BE2C (cell line): ENCODE data around the gene BBS12.

Experiments
- DNase-seq: peaks from one replicate; pipeline ENCODE4 v3.0.0-alpha.2; 2020
- H3K27me3 ChIP-seq: fragments of 250-450 bp; sonication (Bioruptor Pico); 2 replicates; pipeline ENCODE4 v1.5.1; 2020; ENCODE audit warnings: mild to moderate bottlenecking
- H3K36me3 ChIP-seq: fragments of 250-450 bp; sonication (Bioruptor Pico); 2 replicates; pipeline ENCODE4 v1.5.1; 2020; ENCODE audit warnings: mild to moderate bottlenecking
- H3K4me1 ChIP-seq: fragments of 250-450 bp; sonication (Bioruptor Pico); 2 replicates; pipeline ENCODE4 v1.5.1; 2020
- H3K4me3 ChIP-seq: 2 replicates; pipeline ENCODE4 v1.5.1; 2011; ENCODE audit warnings: low read depth, low read length
- H3K9me3 ChIP-seq: fragments of 250-450 bp; sonication (Bioruptor Pico); 2 replicates; pipeline ENCODE4 v1.5.1; 2020
- TF ChIP-seq, protein P1 (sequence below): IDR thresholded peaks from 2 replicates; pipeline ENCODE4 v1.5.1; 2012; ENCODE audit warnings: mild to moderate bottlenecking, low read depth, low read length

Gene BBS12

DNA sequence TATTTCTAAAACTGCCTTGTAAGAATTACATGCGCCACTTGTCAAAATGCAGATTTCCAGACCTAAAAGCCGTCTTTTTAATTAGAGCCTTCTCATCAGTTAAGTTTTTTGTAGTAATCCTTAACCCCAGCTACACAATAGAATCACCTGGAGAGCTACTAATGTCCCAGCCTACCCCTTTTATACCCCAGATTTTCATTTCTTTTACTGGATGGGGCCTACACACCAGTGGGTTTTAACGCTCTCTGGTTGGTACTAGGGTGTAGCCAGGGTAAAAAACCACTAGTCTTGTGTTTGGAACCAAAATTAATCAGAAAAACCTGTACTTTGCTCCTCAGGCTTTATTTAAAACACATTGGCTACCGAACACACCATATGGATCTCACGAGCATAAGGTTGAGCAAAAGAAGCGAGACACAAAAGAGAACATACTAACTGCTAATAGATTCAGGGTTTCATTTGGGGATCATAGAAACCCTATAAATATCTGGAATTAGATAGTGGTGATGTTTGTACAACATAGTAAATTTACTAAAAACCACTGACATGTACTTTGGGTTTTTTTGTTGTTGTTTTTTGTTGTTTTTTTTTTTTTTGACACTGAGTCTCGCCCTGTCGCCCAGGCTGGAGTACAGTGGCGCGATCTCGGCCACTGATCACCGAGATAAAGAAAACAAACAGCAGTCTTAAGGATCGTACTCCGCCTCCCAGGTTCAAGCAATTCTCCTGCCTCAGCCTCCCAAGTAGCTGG, 30.6 kb downstream of the BBS12 start:
- DNase-seq = no peak
- Histone ChIP-seq H3K4me1 (no peaks in the 10 kb centered on the region), H3K4me3 (no peak overlapping the region), H3K36me3 (no peaks in the 10 kb centered on the region), H3K27me3 (no peaks in the 10 kb centered on the region), H3K9me3 (no peaks in the 10 kb centered on the region)
- TF ChIP-seq, protein P1, sequence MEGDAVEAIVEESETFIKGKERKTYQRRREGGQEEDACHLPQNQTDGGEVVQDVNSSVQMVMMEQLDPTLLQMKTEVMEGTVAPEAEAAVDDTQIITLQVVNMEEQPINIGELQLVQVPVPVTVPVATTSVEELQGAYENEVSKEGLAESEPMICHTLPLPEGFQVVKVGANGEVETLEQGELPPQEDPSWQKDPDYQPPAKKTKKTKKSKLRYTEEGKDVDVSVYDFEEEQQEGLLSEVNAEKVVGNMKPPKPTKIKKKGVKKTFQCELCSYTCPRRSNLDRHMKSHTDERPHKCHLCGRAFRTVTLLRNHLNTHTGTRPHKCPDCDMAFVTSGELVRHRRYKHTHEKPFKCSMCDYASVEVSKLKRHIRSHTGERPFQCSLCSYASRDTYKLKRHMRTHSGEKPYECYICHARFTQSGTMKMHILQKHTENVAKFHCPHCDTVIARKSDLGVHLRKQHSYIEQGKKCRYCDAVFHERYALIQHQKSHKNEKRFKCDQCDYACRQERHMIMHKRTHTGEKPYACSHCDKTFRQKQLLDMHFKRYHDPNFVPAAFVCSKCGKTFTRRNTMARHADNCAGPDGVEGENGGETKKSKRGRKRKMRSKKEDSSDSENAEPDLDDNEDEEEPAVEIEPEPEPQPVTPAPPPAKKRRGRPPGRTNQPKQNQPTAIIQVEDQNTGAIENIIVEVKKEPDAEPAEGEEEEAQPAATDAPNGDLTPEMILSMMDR = no peak

DNA sequence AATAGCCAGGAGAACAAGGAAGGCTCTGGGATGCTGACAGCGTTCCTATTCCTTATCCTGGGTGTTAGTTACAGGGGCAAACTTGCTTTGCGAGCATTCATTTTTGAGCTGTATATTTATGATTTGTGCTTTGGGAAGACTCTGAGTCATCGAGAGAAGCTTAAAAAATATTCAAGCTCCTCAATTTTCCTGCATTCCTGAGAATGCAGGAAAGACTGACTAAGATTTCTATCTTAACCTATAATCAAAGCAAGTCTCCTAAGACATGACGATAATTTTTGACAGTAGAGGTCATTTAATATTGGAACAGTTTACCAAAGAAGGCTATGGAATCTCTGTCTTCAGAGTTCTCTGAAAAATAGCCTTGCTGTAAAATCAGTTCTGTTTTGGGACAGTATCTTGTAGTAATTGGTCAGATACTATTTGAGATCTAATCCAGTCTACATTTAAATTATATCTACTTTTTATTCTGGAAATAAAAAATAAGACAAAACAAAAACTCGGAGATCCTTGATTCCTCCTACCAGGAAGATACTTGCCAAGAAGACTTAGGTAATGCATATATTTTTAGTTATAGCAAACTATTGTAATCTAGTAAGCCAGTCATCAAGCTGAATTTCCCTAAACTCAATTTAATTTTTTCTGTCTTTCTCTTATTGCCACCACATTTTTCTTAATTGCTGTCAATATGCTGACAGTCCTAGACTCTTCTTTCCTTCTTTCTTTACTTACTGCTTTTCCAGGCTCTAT, 31.7 kb downstream of the BBS12 start:
- no peak for DNase-seq
- H3K4me3 ChIP-seq = no peak overlapping the region
- TF ChIP-seq, protein P1 = no peak

DNA sequence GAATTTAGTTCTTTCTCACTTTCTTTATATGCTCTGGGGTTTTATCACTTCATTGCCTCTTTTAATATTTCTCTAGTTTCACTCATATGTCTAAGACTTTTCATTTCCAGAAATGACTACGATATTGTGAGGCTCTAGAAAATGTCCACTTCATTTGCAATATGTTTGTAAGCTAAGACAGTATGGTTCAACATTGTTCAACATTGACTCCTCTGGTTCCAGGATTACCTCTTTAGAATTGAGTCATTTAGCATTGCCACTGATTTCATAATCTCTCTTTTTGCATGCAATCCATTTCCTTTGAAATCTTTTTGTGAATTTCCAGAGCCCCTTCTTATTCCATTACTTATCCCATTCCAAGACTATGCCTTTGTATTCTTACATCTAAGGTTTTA, 32.3 kb downstream of the BBS12 start:
- Histone ChIP-seq H3K9me3 (no peaks in the 10 kb centered on the region), H3K4me1 (no peaks in the 10 kb centered on the region), H3K27me3 (no peaks in the 10 kb centered on the region), H3K4me3 (no peak overlapping the region), H3K36me3 (no peaks in the 10 kb centered on the region)
- no peak for DNase-seq
- TF ChIP-seq, protein P1 = no peak

More for the DNA sequence above, 31.7 kb downstream of the BBS12 start:
- no peaks in the 10 kb centered on the region for H3K27me3 ChIP-seq
- H3K4me1 ChIP-seq = no peaks in the 10 kb centered on the region
- H3K36me3 ChIP-seq = no peaks in the 10 kb centered on the region
- no peaks in the 10 kb centered on the region for H3K9me3 ChIP-seq

DNA sequence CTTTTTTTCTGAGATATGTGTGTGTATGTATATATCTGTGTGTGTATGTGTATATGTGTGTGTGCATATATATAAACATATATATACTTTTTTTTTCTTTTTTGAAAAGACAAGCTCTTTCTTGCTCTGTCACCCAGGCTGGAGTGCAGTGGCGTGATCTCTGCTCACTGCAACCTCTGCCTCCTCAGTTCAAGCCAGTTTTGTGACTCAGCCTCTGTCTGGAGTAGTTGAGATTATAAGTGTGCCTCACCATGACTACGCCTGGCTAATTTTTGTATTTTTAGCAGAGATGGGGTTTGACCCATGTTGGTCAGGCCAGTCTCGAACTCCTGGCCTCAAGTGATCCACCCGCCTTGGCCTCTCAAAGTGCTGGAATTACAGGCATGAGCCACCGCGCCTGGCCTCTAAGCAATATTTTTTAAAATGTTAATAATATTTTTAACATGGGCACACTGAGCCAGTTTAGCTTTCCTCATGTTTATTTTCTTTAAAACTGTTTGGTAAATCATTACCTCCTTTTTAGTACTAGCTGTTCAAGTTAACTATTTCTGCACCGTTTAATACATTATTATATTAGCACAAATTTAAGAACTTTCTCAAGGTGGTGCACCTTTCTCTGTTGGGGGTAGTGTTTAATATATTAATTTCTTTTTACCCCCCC, 33.3 kb downstream of the BBS12 start:
- H3K4me3 ChIP-seq = no peak overlapping the region
- TF ChIP-seq, protein P1 = no peak
- no peaks in the 10 kb centered on the region for H3K9me3 ChIP-seq
- DNase-seq = no peak
- no peaks in the 10 kb centered on the region for H3K36me3 ChIP-seq
- no peaks in the 10 kb centered on the region for H3K4me1 ChIP-seq
- no peaks in the 10 kb centered on the region for H3K27me3 ChIP-seq

DNA sequence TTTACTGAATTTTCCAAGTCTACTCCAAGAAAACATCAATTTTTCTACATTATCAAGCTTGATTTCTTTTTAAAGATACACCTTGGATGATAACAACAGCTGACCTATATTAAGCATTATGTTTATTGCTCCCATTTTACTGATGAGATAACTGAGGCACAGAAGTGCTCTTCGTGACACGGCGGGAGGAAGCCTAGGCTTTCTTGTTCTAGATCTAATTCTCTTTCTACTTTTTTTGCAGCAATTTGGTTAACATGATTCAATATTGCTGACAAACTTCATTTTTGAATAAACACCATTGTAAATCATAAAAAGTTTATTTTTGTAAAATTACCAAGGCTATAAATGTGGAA, 33.8 kb downstream of the BBS12 start:
- Histone ChIP-seq H3K9me3 (no peaks in the 10 kb centered on the region), H3K36me3 (no peaks in the 10 kb centered on the region), H3K4me1 (no peaks in the 10 kb centered on the region), H3K27me3 (no peaks in the 10 kb centered on the region), H3K4me3 (no peak overlapping the region)
- TF ChIP-seq, protein P1 = no peak
- DNase-seq = no peak
